Islet precursor cell (in vitro differentiated cells): ENCODE measurements around the gene NIN.
A peak's percentile ranks its signal among the peaks of the same experiment; 100 is the strongest.
"Not testable (repeated sequence)": the region's sequence is repeated elsewhere in the genome, so short reads cannot be mapped to it uniquely, and the experiment has no call there.

Source experiments
- DNase-seq: peaks from one replicate; pipeline ENCODE4 v3.0.0-alpha.2; 2018

Gene NIN

DNA sequence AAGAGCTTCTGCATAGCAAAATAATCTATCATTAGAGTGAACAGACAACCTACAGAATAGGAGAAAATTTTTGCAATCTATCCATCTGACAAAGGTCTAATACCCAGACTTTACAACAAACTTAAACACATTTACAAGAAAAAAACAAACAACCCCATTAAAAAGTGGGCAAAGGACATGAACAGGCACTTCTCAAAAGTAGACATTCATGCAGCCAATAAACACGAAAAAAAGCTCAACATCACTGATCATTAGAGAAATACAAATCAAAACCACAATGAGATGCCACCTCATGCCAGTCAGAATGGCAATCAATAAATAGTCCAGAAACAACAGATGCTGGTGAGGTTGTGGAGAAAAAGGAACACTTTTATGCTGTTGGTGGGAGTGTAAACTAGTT is 15.9 kb downstream of the NIN start:
- not testable (repeated sequence) for DNase-seq

DNA sequence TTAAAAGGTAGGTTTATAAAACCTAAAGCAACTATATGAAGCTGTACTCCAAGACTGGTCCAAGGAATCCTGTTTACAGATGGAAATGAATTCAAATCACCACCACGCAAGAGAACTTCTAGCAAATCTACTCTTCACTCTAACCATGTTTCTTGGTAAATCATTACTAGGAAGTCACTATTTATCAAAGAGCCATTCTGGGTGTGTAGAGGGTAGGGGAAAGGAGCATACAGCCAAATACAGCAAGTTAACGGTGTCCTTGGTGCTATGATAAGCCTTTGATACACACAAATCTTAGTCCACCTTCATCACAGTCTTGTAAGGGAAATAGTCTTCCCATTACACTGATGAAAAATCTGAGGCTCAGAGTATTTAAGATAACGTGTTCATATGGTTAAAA is 16.8 kb downstream of the NIN start:
- no peak for DNase-seq

DNA sequence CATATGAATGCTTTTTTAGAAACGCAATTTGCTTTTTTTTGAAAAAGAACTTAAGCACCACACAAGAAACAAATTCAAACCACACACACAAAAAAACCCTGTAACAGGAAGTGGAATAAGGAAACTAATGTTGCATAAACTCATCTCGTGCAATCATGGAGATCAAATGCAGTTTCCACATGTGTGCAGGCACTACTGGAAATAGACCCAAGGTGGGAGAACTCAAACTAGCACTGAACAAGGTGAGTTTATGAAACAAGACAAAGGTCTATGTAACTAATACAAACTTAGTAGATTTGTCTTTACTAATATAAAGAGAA is 17.5 kb downstream of the NIN start:
- DNase-seq = no peak

DNA sequence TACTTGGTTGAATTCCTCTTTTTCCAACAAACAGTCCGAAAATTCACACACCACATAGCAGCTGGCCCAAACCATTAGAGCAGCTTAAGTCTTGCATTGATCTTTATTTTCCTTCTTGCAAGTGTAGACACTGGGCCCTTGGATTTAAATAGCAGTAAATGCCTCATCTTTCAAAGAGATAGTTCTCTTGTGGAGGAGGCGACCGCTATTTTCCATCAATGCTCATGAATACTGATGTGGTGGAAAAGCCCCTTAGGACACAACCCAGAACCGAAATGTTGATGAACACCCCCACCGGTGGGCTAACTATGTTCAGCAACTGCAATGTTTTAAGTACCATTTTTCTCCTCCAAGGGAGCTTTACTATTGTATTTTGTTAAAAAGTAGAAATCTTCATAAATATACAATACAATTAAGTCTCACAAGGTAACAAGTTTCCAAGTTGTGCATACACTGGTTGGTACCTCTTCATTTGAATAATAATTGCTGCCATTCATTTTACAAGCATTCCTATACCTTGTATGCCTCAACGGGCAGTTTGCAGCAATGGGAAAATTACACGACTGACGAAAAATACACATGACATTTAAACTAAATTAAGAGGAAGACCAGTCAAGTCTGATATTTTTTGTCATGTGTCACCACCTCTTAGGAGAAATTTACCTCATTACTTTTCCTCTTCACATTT is 18.0 kb downstream of the NIN start:
- DNase-seq = no peak

DNA sequence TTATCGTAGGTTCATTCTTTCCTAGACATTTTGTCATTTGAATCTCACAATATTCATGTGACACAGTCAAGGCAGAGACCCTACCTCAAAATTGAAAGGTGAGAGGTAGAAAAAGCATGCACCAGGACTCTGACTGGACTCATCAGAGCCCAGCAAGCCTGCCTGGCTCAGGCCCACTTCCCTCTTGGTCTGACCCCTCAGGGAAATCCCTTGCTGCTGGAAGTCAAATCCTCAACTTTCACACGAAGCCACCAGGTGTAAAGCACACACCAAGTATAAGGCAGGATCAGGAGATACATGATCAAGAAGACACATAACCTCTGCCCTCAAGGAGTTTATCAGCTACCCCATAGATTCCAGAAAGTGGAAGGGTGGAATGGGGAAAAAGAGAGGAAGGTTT is 18.8 kb downstream of the NIN start:
- no peak for DNase-seq

DNA sequence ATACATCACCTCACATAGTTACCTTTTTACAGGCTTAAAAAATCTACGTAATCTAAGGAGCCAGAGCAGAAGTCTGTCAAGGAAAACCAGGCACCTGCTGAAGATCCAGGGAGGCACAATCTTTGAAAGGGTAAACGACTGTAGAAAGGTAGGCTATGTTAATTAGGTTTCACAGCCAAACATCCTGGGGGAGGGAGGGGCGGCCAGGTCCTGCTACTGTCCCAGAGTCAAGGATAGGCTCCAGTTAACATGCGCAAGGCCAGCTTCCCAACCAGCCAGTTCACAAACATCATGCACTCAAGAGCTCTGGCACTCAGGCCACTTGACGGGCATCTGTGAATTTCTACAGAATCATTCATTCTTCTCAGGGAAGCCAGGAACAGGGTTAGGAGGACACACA is 22.9 kb downstream of the NIN start:
- DNase-seq = no peak

DNA sequence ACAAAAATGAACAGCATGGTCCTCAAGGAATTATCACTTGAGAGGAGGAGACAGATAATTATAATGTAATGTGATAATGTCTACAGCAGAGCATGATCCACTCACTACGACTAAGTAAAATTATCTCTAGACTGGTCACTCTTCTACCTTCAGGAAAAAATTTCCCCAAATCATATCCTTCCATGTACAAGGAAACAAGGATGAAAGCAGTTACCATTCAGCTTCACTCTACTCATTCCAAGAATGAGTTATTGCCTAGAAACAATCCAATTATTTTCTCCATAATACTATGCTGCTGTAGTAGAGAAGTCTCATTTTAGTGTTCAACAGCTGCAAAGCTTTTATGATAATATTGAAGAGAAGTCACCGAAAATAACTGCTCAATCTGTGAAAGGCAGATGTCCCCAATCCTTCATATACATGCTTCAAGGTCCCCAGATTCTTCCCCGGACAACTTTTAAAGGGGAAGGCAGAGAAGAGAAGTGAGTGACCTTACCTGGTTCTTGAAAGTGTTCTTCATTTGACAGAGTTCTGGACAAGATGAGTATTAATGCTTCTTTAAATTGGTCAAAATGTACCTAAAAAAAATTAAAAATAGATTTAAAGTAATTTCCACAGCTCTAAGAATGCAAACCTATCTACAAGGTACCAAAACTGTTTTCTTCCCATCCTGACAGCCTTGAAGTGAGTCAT is 24.6 kb downstream of the NIN start:
- no peak for DNase-seq

DNA sequence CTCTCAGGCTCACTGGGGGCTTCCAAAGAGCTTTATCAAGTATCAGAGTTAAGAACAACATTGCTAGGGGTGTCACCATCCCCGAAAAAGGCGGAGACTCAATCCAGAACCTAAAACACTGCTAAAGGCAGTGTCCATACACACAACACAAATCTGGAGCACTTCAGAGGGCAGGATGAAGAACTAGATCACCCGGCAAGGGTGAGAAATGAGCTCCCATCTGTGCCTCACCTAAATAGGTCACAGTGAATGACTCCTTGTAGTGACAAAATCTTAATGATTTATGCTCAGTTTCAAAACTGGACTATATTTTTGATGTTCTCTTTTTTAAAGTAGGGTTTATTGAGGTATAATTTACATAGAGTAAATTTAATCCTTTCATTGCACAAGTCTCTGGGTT is 25.6 kb downstream of the NIN start:
- no peak for DNase-seq

DNA sequence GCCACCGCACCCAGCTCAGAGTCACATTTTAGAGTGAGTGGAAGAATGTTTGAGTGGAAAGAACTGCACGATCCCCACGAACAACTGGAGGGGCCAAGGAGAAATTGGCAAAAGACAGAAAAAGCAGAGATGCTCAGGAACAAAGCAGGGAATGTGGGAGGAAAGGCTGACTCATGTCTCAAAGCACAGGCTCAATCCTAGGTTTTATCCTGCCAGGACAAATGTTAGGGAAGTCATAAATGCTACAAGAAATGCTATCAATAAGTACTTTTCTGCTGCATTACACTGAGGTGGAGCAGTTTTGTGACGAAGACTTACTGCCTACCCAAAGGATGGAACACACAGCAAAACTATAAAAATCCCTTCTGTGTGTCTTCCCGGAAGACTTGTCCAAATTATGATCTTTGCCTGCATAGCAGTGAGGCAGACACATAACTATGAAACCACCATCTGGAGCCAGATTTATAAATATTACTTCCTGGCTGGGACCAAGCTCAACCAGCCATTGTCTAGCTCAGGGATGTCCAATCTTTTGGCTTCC is 26.7 kb downstream of the NIN start:
- no peak for DNase-seq

DNA sequence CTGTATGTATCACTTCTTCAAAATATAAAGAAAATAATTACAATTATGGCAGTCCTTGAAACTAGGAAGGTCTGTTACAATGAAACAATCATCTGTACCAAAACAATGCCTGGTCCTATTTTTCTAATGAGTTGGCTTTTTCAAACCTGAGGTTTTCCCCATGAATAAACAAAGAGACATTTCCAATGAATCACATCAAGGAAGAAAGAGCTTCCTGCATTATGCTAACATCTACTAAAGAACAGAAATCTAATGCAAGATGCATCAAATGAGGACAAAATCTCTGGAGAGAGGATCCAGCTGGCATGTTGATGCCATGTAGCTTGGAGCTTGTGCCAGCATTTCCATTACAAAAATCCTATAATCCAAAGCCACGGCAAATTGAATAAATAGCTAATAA is 29.3 kb downstream of the NIN start:
- DNase-seq = no peak

DNA sequence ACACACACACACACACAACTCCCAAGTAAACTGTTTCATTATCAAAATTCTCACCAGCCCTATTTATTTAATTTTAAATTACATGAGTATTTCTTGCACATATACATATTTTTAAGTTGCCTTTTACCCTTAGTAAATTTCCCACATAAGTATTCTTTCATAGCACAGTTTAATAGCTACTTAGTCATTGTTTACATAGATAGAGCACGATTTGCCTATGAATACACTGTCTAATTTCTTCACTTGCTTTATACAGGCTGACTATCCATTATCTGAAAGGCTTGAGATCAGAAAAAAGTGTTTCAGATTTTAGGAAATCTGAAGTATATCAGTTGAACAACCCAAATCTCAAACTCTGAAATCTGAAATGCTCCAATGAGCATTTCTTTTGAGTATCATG is 30.9 kb downstream of the NIN start:
- DNase-seq = no peak

DNA sequence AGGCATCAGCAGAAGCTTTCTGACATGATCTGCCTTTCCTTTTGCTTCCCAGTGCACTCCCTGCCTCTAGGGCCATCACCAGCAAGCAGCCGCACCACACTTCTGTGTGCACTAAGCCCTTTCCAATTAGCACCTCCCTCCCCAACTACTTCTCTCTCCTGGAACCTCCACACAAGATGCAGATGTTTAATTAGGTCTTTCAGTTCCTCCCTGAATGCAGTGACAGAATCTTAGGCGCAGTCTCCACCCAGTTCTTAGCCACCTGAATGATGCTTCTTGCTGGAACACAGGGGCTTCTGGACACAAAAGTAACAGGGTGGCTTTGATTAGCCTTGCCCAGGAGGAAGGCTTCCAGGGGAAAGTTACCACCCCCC is 32.9 kb downstream of the NIN start:
- DNase-seq = no peak

DNA sequence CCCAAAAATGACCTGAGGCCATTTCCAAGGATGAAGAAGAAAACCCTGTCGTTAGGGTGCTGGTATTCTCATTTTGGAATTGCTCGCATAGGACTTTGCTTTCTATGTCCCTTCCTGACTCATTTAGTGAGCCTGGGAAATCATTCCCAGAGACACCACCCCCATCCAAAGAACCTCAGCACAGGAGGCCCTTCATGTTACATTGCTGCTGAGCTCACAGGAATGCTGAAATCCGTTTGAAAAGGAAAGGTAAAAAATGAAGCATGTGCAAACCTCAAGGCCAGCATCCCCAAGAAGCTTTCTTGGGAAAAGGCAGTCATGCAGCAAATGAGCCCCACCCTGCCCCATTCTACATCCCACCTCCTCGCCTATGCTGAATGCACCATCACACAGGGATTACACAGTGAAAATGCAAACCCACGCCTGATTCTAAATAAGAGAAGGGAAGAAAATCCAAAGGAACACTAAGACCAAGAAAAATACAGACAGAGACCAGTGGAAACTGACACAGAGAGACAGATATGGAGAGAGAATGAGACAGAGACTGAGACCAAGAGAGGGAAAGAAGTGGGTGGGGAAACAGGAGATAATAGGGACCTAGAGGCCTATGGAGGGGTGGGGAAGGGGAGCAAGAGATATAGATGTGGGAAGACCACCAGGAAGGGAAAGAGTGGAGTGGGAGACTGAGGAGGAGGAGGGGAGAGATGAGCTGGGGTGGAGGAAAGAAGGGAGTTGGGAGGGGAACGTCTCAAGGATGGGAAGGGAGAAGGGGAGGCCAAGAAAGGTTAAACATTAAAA is 33.5 kb downstream of the NIN start:
- DNase-seq = no peak

DNA sequence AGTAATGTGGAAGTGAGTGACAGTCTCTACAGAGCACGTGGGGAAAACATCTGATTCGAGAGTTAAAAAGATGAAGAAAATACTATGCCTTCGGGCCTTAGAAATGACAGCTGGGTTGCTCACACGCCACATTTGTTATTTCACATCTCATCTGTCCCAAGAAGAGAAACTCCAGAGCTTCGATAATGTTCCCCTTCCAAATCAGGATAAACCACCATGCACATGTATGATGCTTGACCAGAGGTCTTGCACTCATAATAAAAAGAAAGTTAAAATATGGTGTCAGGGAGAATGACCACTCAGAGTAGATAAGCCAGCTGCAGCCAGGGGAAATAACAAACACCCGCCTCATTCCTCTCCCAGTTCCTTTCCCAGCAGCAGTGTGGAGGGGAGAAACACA is 34.6 kb downstream of the NIN start:
- no peak for DNase-seq

DNA sequence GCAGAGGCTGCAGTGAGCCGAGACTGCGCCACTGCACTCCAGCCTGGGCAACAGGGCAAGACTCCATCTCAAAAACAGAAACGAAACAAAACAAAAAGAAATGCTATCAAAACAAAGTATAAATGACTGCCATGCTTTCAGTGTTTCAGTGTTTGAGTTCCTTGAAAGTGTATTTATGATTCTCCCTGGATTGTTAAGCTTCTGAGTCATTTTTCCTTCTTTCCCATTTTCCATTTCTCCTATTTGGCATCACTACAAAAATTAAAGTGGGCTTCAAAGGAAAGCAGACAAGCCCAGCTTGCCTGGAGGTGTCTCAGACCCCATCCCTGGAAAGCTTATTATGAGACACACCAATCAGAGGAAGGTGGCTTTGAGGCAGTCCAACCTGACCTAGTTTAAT is 35.1 kb downstream of the NIN start:
- DNase-seq = no peak

DNA sequence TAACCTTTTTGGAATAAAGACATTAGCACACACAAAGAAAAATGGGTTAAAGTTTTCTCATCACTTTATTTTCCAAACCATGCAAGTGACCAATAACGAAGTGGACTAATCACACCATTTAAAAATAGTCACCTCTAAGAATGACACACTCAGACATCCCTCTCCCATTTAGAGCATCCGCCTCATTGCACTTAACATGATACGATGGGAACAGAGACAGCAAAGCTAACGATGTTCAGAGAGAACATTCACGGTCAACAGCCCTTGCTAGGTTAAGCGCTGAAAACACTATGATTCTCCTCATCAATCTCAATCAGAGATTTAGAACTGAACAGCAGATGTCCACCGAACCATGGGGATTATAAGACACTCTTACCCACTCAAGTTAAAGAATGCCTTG is 35.8 kb downstream of the NIN start:
- DNase-seq = no peak

DNA sequence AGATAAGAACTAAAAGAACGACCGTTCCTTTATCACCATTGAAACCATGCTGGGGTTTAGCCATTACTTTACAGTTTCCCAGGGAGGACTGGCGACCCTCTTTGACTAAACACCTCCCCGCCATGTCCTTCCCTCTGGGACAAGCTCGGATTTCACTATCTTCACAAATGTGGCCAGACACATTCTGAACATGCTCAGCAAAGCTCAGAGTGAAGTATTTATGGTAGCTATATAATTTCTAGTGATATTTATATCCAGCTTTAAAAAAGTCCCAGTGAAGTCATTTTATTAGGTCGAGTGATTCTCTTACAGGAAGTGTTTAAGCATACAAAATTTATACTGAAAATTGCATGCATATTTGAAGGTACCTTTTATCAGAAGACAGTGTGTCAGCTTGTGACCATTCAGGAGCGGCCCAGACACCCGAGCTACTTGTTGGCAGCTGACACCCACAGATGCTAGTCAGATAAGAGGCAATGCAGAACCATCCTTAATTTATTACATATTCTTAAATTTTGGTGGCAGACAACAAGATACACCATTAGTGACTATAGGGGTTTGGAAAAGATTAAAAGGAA is 36.8 kb downstream of the NIN start:
- no peak for DNase-seq

DNA sequence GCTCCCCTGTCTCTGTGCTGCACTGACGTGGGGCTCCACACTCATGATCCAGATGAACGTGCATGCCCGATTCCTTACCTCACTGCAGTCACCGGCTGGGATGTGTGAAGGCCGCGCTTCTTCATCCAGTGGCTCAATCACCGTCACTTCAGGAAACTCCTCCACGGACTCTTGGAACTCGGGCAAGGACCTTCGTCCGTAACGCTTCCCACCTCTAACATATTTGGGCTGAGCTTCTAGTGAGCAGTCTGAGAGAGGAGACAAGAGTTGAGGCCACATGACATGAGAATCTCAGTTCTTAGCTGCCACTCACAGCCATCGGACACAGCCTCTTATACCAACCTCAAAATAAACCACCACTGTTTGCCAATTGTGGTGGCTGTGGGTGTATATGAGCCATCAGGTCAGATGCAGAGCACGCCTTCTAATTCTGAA is 38.3 kb downstream of the NIN start:
- DNase-seq = no peak

DNA sequence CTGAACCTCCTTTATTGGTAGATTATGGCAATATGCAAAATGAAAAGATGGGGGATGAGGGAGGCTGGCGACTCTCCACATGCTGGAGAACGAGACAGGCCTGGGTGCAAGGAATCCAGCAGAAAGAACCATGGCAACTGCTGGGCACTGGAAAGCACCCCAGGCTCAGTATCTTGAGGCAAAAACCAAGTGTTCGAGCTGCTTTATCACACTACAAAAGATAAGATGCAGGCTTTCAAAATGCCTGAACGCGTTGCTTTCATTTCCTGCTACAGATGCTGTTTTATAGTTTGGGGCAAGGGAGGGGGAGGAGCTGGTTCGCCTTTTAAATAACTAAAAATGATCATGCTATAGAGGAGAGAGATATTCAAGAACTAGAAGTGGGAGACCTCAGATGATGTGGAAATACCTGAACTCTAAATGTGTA is 38.9 kb downstream of the NIN start:
- no peak for DNase-seq

DNA sequence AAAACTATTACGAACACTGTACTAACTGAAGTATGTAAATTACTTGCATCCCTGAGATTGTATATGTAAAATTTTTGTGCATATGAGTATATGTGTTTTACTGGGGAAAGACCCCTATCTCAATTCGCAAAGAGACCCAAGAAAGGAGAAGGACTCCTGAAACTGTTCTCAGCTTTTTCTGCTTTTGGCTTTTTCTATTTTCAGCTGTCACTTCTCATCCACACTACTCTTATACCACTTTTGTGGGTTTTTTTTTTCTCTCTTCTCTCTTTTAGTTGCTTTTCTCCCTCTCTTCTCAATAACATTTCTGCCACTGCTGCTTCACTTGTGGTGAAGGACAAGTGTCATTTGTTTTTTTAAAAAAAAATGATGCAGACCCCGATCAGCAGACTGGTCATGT is 39.8 kb downstream of the NIN start:
- no peak for DNase-seq

DNA sequence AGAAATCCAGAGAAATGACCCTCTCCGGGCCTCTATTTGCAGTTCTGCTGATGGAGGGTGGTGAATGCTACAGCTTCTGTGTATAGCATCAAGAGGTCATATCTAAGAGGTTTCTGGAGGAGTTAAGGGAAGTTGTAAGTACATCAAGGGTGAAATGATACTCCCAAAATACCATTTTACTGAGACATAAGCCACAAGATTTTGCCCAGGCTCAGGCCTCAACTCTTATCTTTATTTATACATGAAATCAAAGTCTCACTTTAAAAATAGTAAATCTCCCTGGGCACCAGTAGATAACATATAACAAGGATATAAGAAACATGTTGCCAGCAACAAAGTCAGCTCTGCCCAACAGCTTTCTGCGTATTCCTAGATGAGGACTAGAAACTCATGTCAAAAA is 40.4 kb downstream of the NIN start:
- no peak for DNase-seq

DNA sequence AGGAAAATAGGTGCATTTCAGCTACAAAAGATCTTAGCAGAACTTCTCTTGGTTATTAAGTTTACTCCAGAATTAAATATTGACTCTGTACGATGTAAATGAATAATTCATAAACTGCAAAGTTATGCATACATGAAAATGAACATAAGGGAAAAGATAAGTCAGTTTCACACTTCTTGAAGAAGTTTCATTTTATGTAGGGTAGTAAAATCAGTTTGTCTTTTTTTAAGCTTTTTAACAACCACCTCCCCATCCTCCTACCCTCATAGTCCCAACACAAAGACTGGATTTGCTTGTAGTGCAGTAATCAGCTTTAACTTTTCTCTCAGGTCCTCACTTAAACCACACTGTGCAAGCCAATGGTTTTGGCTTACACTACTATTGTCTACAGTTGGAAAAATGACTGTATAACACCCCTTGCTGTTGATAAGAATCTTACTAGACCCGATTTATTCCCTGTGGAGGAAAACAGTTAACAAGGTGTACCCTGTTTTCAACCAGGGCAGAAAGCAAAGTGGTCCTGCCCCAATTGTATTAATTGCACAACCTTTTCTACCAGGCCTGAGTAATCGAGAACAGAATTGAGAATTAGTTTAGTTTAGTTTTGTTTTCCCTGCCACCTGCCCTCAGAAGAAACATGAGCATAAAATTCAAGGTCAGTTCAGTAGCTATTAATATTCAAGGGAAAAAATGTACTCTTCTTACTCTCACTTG is 44.1 kb downstream of the NIN start:
- DNase-seq = no peak

DNA sequence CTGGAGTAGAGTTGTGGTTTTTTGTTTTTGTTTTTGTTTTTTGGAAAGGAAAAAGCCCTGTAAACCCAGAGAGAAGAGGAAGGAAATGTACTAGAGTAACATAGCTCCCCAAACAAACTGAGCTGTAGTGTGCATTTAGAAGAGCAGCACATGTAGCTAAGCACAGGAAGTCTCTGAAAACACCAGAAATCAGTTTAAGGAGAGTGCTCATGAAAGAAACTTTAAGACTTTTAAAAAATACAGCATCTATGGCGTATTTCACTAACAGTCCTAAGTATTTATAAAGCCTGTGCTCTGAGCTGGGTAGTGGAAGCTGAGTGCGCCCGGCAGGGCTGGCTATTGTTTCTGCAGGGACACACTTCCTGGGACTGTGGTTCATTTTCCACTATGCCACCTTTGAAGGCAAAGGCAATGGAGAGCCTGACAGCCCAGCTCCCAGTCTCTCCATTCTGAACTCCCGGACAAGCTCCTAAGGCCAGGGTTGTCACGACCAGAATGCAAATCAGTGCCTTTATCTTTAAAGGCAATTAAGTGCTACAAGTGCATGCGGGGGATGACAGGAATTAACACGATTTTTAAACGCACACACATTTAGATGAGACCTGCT is 45.4 kb downstream of the NIN start:
- DNase-seq = peak; percentile 54
